H9 (cell line): ENCODE results near the gene MMEL1. TPM values are rescaled to one million over a fixed set of nuclear protein-coding genes. Genes with fewer than 3 reads are reported as not detected.

Source experiments
- DNase-seq: peaks from one replicate; pipeline ENCODE4 v3.0.0-alpha.2; 2017
- H2AFZ ChIP-seq: one replicate; pipeline ENCODE4 v1.6.1; 2013; ENCODE audit warnings: mild to moderate bottlenecking, low read length, control low read depth, moderate library complexity
- H2AK5ac ChIP-seq: 2 replicates; pipeline ENCODE4 v1.6.1; 2013; ENCODE audit warnings: low read length, control low read depth, mixed read lengths; ENCODE audit not compliant: insufficient read length
- H2BK120ac ChIP-seq: one replicate; pipeline ENCODE4 v1.6.1; 2013; ENCODE audit warnings: low read depth, mild to moderate bottlenecking, low read length, control low read depth, inconsistent platforms; ENCODE audit not compliant: poor library complexity, severe bottlenecking
- H2BK12ac ChIP-seq: 2 replicates; pipeline ENCODE4 v1.6.1; 2013; ENCODE audit warnings: low read length, control low read depth, mixed read lengths, low read depth; ENCODE audit not compliant: insufficient read length
- H2BK15ac ChIP-seq: 2 replicates; pipeline ENCODE4 v1.6.1; 2013; ENCODE audit warnings: low read depth, low read length, control low read depth
- H2BK20ac ChIP-seq: one replicate; pipeline ENCODE4 v1.6.1; 2013; ENCODE audit warnings: low read depth, mild to moderate bottlenecking, low read length, control low read depth, inconsistent platforms; ENCODE audit not compliant: poor library complexity, severe bottlenecking
- H2BK5ac ChIP-seq: 2 replicates; pipeline ENCODE4 v1.6.1; 2013; ENCODE audit warnings: low read length, control low read depth, mixed read lengths; ENCODE audit not compliant: insufficient read length
- H3K14ac ChIP-seq: 2 replicates; pipeline ENCODE4 v1.6.1; 2013; ENCODE audit warnings: low read length, control low read depth; ENCODE audit not compliant: insufficient read depth
- H3K18ac ChIP-seq: 2 replicates; pipeline ENCODE4 v1.6.1; 2013; ENCODE audit warnings: low read depth, mild to moderate bottlenecking, mixed read lengths, low read length, control low read depth; ENCODE audit not compliant: insufficient read length
- H3K23ac ChIP-seq: 2 replicates; pipeline ENCODE4 v1.6.1; 2013; ENCODE audit warnings: low read length, control low read depth, mixed read lengths, low read depth; ENCODE audit not compliant: insufficient read length
- H3K23me2 ChIP-seq: 2 replicates; pipeline ENCODE4 v1.6.1; 2013; ENCODE audit warnings: low read depth, mild to moderate bottlenecking, mixed read lengths, low read length, control low read depth; ENCODE audit not compliant: insufficient read length, poor library complexity, severe bottlenecking
- H3K27ac ChIP-seq: 2 replicates; pipeline ENCODE4 v1.5.1; 2013; ENCODE audit warnings: low read length, control low read depth, mixed read lengths, low read depth; ENCODE audit not compliant: insufficient read length
- H3K27me3 ChIP-seq: 2 replicates; pipeline ENCODE4 v1.6.1; 2013; ENCODE audit warnings: low read length, control low read depth, inconsistent platforms; ENCODE audit not compliant: insufficient read depth
- H3K4ac ChIP-seq: 2 replicates; pipeline ENCODE4 v1.6.1; 2013; ENCODE audit warnings: low read depth, mild to moderate bottlenecking, control low read depth, inconsistent platforms, low read length, moderate library complexity
- H3K4me1 ChIP-seq: 2 replicates; pipeline ENCODE4 v1.6.1; 2013; ENCODE audit warnings: low read length, control low read depth, inconsistent platforms; ENCODE audit not compliant: insufficient read depth
- H3K4me2 ChIP-seq: 2 replicates; pipeline ENCODE4 v1.6.1; 2013; ENCODE audit warnings: low read length, control low read depth, mixed read lengths; ENCODE audit not compliant: insufficient read length, insufficient read depth
- H3K56ac ChIP-seq: 2 replicates; pipeline ENCODE4 v1.6.1; 2013; ENCODE audit warnings: low read depth, mild to moderate bottlenecking, mixed read lengths, low read length, control low read depth; ENCODE audit not compliant: insufficient read length
- H3K79me1 ChIP-seq: 2 replicates; pipeline ENCODE4 v1.6.1; 2013; ENCODE audit warnings: low read depth, mild to moderate bottlenecking, moderate library complexity, low read length, control low read depth, inconsistent platforms; ENCODE audit not compliant: insufficient read depth, poor library complexity, severe bottlenecking
- H3K79me2 ChIP-seq: 2 replicates; pipeline ENCODE4 v1.6.1; 2013; ENCODE audit warnings: low read length, control low read depth, inconsistent platforms; ENCODE audit not compliant: insufficient read depth
- H3K9ac ChIP-seq: 2 replicates; pipeline ENCODE4 v1.6.1; 2013; ENCODE audit warnings: low read length, control low read depth, mixed read lengths; ENCODE audit not compliant: insufficient read length; ENCODE audit errors: extremely low read depth
- H3K9me3 ChIP-seq: one replicate; pipeline ENCODE4 v1.6.1; 2013; ENCODE audit warnings: low read depth, low read length, inconsistent platforms; ENCODE audit not compliant: control insufficient read depth
- H3T11ph ChIP-seq: one replicate; pipeline ENCODE4 v1.6.1; 2013; ENCODE audit warnings: mild to moderate bottlenecking, low read length, control low read depth, inconsistent platforms
- H4K20me1 ChIP-seq: one replicate; pipeline ENCODE4 v1.6.1; 2013; ENCODE audit not compliant: control insufficient read depth, insufficient read length, insufficient read depth
- H4K5ac ChIP-seq: 2 replicates; pipeline ENCODE4 v1.6.1; 2013; ENCODE audit warnings: low read depth, mild to moderate bottlenecking, mixed read lengths, low read length, control low read depth; ENCODE audit not compliant: insufficient read length
- H4K8ac ChIP-seq: replicated peaks from 2 replicates; pipeline ENCODE4 v1.6.1; 2013; ENCODE audit warnings: low read length, control low read depth, mixed read lengths, low read depth; ENCODE audit not compliant: insufficient read length
- H4K91ac ChIP-seq: 2 replicates; pipeline ENCODE4 v1.6.1; 2013; ENCODE audit warnings: low read depth, mild to moderate bottlenecking, moderate library complexity, mixed read lengths, low read length, control low read depth; ENCODE audit not compliant: insufficient read length
- H3K27ac Mint-ChIP-seq, 3 experiments: 2 replicates in 2 of 3; 3 replicates in 1 of 3; pipeline ENCODE4 v1.8.0; 2020 to 2021; ENCODE audit warnings: mixed read lengths in 3 of 3, mild to moderate bottlenecking in 1 of 3, moderate library complexity in 1 of 3
- H3K27me3 Mint-ChIP-seq: 2 replicates; pipeline ENCODE4 v1.8.0; 2021; ENCODE audit warnings: low read depth, mild to moderate bottlenecking, moderate library complexity, mixed read lengths
- H3K36me3 Mint-ChIP-seq, 3 experiments: 2 replicates in 2 of 3; 3 replicates in 1 of 3; pipeline ENCODE4 v1.8.0; 2020 to 2021; ENCODE audit warnings: low read depth in 3 of 3, mixed read lengths in 3 of 3; ENCODE audit not compliant: insufficient read depth in 1 of 3
- H3K4me1 Mint-ChIP-seq, 2 experiments: 2 replicates each; pipeline ENCODE4 v1.8.0; 2020; ENCODE audit warnings: mixed read lengths in 2 of 2
- H3K4me3 Mint-ChIP-seq, 2 experiments: 2 replicates in 1 of 2; 3 replicates in 1 of 2; pipeline ENCODE4 v1.8.0; 2020 to 2021; ENCODE audit warnings: mild to moderate bottlenecking in 2 of 2, mixed read lengths in 2 of 2, moderate library complexity in 1 of 2
- H3K9me3 Mint-ChIP-seq, 2 experiments: 2 replicates in 1 of 2; 3 replicates in 1 of 2; pipeline ENCODE4 v1.8.0; 2020; ENCODE audit warnings: mild to moderate bottlenecking in 2 of 2, mixed read lengths in 2 of 2, moderate library complexity in 1 of 2
- CTCF ChIP-seq: fragments of 200-600 bp; sonication (generic); conservative IDR thresholded peaks from 3 replicates; pipeline ENCODE4 v1.8.0; 2021; ENCODE audit warnings: antibody characterized with exemption, mild to moderate bottlenecking
- WGBS: extraction: QIAGEN DNeasy Blood & Tissue Kit; methylation state at CpG from one replicate; pipeline ENCODE4 v1.1.7; 2013; ENCODE audit warnings: missing lambda C conversion rate, low lambda C conversion rate, mixed read lengths; ENCODE audit not compliant: insufficient read length; ENCODE audit errors: extremely low coverage; 5-methylcytosine and 5-hydroxymethylcytosine counted together
- total RNA-seq: library from RNA; stranded (reverse); gene quantifications from 2 replicates; pipeline ENCODE4 v1.2.1, GENCODE V29; 2021

Gene MMEL1
- total RNA-seq, 1 experiment from 2014 or later: 0.42 TPM

GRCh38 chr1:2643414-2644077 is 10.7 kb upstream of the MMEL1 start:
- Histone ChIP-seq H3K23ac (no peak overlapping the region), H3K4ac (no peak overlapping the region), H3K4me1 (no peaks in the 10 kb centered on the region), H4K8ac (no peak overlapping the region), H3K9ac (no peak overlapping the region), H3K79me2 (no peaks in the 10 kb centered on the region), H2AK5ac (no peak overlapping the region), H3K79me1 (no peaks in the 10 kb centered on the region), H2BK120ac (no peak overlapping the region), H4K5ac (no peak overlapping the region), H3K27me3 (peaks cover 1% of the 10 kb centered on the region; the same call in 1 of the 2 replicates), H3K23me2 (peaks cover 10% of the 10 kb centered on the region), H2BK20ac (no peak overlapping the region), H3K14ac (no peak overlapping the region), H3K56ac (no peak overlapping the region), H3K27ac (no peak overlapping the region), H2BK12ac (no peak overlapping the region), H4K91ac (no peak overlapping the region), H3K18ac (no peak overlapping the region), H3K9me3 (peaks cover 11% of the 10 kb centered on the region), H2BK15ac (no peak overlapping the region), H2AFZ (no peak overlapping the region), H4K20me1 (no peaks in the 10 kb centered on the region), H3T11ph (no peak overlapping the region), H2BK5ac (no peak overlapping the region), H3K4me2 (peak overlapping the region; percentile 45)
- no peak for TF ChIP-seq CTCF
- WGBS: no CpG with 5 or more reads among the region's 24 CpGs
- Mint-ChIP-seq H3K36me3 (peaks cover 0 to 10% (median 4%) of the 10 kb centered on the region in 3 experiments; a peak in 2 of 7 replicates), H3K27me3 (peaks cover 26% of the 10 kb centered on the region), H3K4me1 (peaks cover 2 to 5% of the 10 kb centered on the region in 2 experiments; a peak in 1 of 4 replicates), H3K27ac (no peak overlapping the region), H3K9me3 (peaks cover 19 to 29% of the 10 kb centered on the region in 2 experiments), H3K4me3 (peak overlapping the region; percentile 61 to 81)
- DNase-seq: no peak
